Ovary (tissue), 9 donors: ENCODE results near the gene MAP1LC3B2. TPM values are rescaled to one million over a fixed set of nuclear protein-coding genes. Genes with fewer than 3 reads are reported as not detected.

Experiments
- DNase-seq, 5 donors: peaks; one replicate each; pipeline ENCODE4 v3.0.0-alpha.2; 2019 to 2020
- H3K27ac ChIP-seq, 2 donors: fragments of 200-600 bp; one replicate each; pipeline versions ENCODE4 v1.5.1 to v1.8.0; 2019 to 2022
- H3K27me3 ChIP-seq: fragments of 200-600 bp; one replicate; pipeline ENCODE4 v1.8.0; 2022
- H3K36me3 ChIP-seq: fragments of 200-600 bp; sonication (generic); one replicate; pipeline ENCODE4 v1.5.1; 2019
- H3K4me1 ChIP-seq: one replicate; pipeline ENCODE4 v1.8.1; 2013; ENCODE audit warnings: mild to moderate bottlenecking, moderate library complexity; ENCODE audit not compliant: insufficient read depth
- H3K4me3 ChIP-seq: fragments of 200-600 bp; sonication (generic); one replicate; pipeline ENCODE4 v1.5.1; 2017
- H3K9me3 ChIP-seq, 2 donors: fragments of 200-600 bp in 1 of 2; sonication (generic) in 1 of 2; one replicate each; pipeline versions ENCODE4 v1.5.1 to v1.8.1; 2013 to 2019; ENCODE audit warnings: mild to moderate bottlenecking in 1 of 2, moderate library complexity in 1 of 2
- CTCF ChIP-seq, 3 donors: fragments of 450-650 bp in 2 of 3; fragments of 200-600 bp in 1 of 3; IDR thresholded peaks; one replicate each; pipeline versions ENCODE4 v1.5.1 to v1.8.0; 2016 to 2022; ENCODE audit warnings: antibody characterized with exemption in 3 of 3, mild to moderate bottlenecking in 1 of 3
- EP300 ChIP-seq: sonication (generic); formaldehyde crosslinking; IDR thresholded peaks from one replicate; pipeline ENCODE4 v1.6.1; 2017; ENCODE audit warnings: antibody characterized with exemption
- POLR2A ChIP-seq: fragments of 450-650 bp; IDR thresholded peaks from one replicate; pipeline ENCODE4 v1.6.1; 2017; ENCODE audit warnings: antibody characterized with exemption, mild to moderate bottlenecking, moderate library complexity
- WGBS, 3 donors: extraction: QIAGEN DNeasy Blood & Tissue Kit in 1 of 3; methylation state at CpG; one replicate each; pipeline versions ENCODE4 v1.1.5 to v1.1.7; 2013 to 2017; 5-methylcytosine and 5-hydroxymethylcytosine counted together
- intact Hi-C, 4 donors: fragments of 100-400 bp; cut with DNase I; formaldehyde crosslinking; loops; one replicate each; pipeline versions ENCODE4 v1.11.0 to v1.15.1; 2022 to 2023
- polyA plus RNA-seq, 2 donors: library from polyadenylated mRNA; stranded (reverse); fragments of 200-250 nt in 1 of 2; fragments of 350-450 nt in 1 of 2; fragmentation: Illumina TruSeq in 1 of 2; extraction: RNeasy Lipid Tissue Mini Kit (QIAGEN cat#74804) in 1 of 2; gene quantifications; one replicate each; pipeline ENCODE4 v1.2.3, GENCODE V29; 2013 to 2014
- total RNA-seq, 7 donors: library from RNA; depleted of rRNA in 2 of 7; stranded (reverse); fragments of >200 nt in 2 of 7; fragmentation: NEBNext Ultra II Directional in 3 of 7; extraction: Animal tissue kit (Norgen Biotek cat#: 25700) in 3 of 7; gene quantifications; one replicate each; pipeline versions ENCODE4 v1.1.0 to v1.2.4, GENCODE V29; 2016 to 2023
- donor health status: DM: no; HTN: no; CAD: no; lungs with moderate emphysema.
- donor health status: DM: no; HTN: no; CAD: no.
- donor health status: Bipolar disorder and iron deficiency.
- donor health status: DM: yes; HTN: yes; CAD: no.
- donor health status: DM: no; HTN: no; CAD: no.
- donor health status: DM: yes; HTN: yes; CAD: no.

Gene MAP1LC3B2
- total and polyA plus RNA-seq, 9 donors = 0.80 to 9.9 (median 3.1) TPM

DNA sequence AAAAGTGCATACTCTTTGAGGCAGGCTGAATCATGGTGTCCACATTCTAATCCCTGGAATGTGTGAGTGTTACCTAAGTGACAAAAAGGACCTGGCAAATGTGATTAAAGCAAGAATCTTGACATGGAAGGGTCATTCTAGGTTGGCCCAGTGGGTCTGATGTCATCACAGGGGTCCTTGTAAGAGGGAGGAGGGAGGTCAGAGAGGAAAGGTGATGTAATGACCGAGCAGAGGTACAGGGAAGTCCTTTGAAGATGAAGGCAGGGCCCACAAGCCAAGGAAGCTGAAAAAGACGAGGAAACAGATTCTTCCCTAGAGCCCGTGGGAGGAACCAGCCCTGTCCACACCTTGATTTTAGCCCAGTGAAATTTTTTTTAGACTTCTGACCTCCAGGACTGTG is 60.1 kb downstream of the MAP1LC3B2 start:
- no peaks in the 10 kb centered on the region for H3K9me3 ChIP-seq
- no peak overlapping the region for H3K27ac ChIP-seq
- TF ChIP-seq EP300 (no peak), POLR2A (no peak), CTCF (IDR thresholded peaks at IDR 0.05) (no peak)
- no peaks in the 10 kb centered on the region for H3K27me3 ChIP-seq
- 87 to 90% (median 88%) methylated on average over 3 of the region's 3 CpGs for WGBS, 3 donors
- no peaks in the 10 kb centered on the region for H3K4me1 ChIP-seq
- no peak for DNase-seq
- no peak overlapping the region for H3K4me3 ChIP-seq
- intact Hi-C loops = no loop called here
- H3K36me3 ChIP-seq = no peaks in the 10 kb centered on the region

- 82 to 89% (median 87%) methylated on average over 3 of the region's 3 CpGs for WGBS, 3 donors
Measured at GRCh38 chr12:116620124-116620491, 60.9 kb downstream of the MAP1LC3B2 start.

GRCh38 chr12:116620492-116621191 is 61.5 kb downstream of the MAP1LC3B2 start:
- Histone ChIP-seq H3K36me3 (no peaks in the 10 kb centered on the region), H3K27me3 (no peaks in the 10 kb centered on the region), H3K27ac (no peak overlapping the region), H3K9me3 (no peaks in the 10 kb centered on the region), H3K4me1 (no peaks in the 10 kb centered on the region), H3K4me3 (no peak overlapping the region)
- 35 to 42% (median 40%) methylated on average over 16 of the region's 16 CpGs for WGBS, 3 donors
- DNase-seq = no peak
- intact Hi-C loops = no loop called here
- no peak for TF ChIP-seq CTCF (IDR thresholded peaks at IDR 0.05)
- no peak for TF ChIP-seq POLR2A
- TF ChIP-seq EP300 = no peak

More at GRCh38 chr12:116620124-116620491, 60.9 kb downstream of the MAP1LC3B2 start:
- no peak for DNase-seq
- H3K4me1 ChIP-seq = no peaks in the 10 kb centered on the region
- TF ChIP-seq CTCF (IDR thresholded peaks at IDR 0.05) = no peak
- TF ChIP-seq EP300 = no peak
- no peak for TF ChIP-seq POLR2A
- no peaks in the 10 kb centered on the region for H3K27me3 ChIP-seq
- intact Hi-C loops = no loop called here
- H3K36me3 ChIP-seq = no peaks in the 10 kb centered on the region
- H3K9me3 ChIP-seq = no peaks in the 10 kb centered on the region
- no peak overlapping the region for H3K4me3 ChIP-seq
- no peak overlapping the region for H3K27ac ChIP-seq

- DNase-seq = no peak
Measured at GRCh38 chr12:116621194-116621593, 62.0 kb downstream of the MAP1LC3B2 start.

More at GRCh38 chr12:116621194-116621593, 62.0 kb downstream of the MAP1LC3B2 start:
- Histone ChIP-seq H3K27me3 (no peaks in the 10 kb centered on the region), H3K36me3 (no peaks in the 10 kb centered on the region), H3K4me3 (no peak overlapping the region), H3K9me3 (no peaks in the 10 kb centered on the region), H3K4me1 (no peaks in the 10 kb centered on the region), H3K27ac (no peak overlapping the region)
- 81 to 86% (median 86%) methylated on average over 4 of the region's 4 CpGs for WGBS, 3 donors
- TF ChIP-seq POLR2A = no peak
- TF ChIP-seq EP300 = no peak
- TF ChIP-seq CTCF (IDR thresholded peaks at IDR 0.05) = no peak
- intact Hi-C loops = no loop called here
